GM19023 (cell line): Measurements from ENCODE around the gene TBCA.

Experiments
- ATAC-seq: cut with Tn5 transposase; IDR thresholded peaks from one replicate; pipeline ENCODE4 v1.9.1; 2021; ENCODE audit warnings: mild to moderate bottlenecking, moderate library complexity; ENCODE audit not compliant: unreplicated experiment

The TBCA gene

DNA sequence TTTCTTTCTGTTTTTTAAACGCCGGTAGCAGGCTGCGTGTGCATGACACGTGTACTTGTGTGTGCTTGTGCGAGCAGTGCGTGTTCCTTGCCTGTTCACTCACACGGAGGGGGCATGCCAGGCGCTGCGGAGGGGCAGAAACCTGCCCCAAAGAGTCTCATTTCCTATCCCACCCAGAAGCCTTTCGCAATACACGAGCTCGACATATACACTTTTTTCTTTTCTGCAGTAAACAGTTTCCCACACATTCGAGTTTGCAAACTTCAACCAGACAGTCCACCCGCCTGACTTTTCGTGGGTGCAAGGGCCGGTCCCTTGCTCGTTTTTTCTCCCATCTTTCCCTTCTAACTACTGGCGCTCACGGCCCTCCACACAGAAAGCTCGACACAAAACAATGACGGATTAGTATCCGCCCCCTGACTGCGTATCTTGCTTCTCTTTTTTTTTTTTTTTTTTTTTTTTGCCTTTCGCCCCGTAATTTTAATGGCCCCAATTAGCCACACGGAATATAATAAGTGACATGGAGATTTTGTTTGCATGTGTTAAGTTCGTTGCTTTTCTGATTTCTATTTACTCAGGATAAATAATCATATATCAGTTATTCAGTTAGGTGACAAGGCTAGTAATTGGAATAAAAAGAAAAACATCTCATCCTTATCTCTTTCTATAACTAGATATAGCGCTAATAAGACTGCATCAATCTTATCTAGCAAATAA, 132.3 kb downstream of the TBCA start:
- no peak for ATAC-seq

DNA sequence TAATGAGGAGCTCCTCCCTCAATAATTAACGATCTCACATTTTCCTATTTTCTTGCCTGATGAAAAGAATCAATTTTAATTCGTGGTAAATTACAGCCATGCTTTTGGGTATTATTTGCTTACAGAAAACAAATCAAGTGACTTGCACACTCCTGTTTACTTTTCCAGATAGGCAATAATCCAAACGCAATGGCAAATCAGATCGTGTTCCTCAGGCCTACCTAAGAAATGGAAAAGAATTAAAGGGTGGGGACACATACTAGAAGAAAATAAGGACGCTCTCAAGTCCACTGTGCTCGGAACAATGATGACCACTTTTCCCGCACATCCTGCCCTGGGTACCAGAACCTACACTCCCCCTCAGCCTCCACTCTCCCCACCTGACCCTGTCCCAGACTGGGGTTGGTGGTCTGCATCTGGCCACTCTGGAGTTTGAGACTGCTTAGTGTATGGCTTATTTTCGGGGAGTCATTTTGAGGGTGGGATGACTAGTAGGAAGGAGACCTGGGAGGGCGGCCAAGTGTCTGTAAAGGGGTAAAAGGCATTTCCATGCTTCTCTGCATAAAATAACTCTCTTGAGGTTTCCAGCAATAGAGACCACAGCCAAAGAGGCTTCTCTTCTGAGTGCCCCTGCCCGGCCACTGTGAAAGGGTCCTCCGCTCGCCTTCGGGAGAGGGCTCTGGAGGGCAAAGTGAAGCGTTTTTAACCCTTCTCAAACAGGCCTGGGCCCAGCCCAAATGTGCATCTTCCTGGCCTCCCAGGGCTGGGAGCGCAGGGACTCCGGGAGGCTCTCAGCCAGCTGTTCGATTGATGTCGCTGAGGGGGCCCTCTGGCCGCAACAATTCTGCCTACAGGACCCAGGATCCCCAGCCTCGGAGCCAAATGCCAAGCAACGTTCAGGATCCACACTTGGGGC, 133.1 kb downstream of the TBCA start:
- ATAC-seq: no peak

DNA sequence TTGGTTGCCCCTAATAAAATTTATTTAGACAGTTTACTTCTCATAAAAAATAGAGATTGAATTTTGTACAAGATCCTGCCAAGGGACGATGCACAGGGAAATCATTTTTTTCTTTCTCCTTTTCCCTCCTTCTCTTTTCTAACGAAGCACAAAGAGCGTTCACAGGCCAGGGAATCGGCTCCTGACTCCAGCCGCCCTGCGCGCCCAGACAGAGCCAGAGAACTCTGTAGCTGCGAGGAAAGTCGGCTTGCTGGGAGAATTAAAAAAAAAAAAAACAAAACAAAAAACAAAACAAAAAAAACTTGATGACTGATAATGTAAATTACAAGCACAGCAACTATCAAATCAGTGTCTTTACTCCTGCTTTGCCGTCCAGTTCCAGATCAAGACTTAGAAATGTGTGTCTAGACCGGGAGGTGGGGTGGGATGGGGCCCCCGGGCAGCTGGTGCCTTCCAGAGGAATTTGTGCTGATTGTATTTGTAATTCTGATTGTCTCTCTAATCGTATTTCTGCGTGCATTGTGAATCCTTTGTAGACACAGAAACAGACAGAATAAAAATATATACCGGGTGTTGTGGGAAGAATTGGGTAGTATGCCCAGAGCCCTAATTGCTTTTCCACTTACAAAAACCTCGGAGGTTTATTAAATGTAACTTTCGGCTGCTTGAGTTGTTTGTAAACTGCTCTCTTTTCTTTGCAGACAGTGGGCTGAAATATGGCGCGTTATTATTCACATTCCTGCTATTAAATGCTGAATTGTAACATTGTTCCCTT, 134.0 kb downstream of the TBCA start:
- ATAC-seq: no peak

DNA sequence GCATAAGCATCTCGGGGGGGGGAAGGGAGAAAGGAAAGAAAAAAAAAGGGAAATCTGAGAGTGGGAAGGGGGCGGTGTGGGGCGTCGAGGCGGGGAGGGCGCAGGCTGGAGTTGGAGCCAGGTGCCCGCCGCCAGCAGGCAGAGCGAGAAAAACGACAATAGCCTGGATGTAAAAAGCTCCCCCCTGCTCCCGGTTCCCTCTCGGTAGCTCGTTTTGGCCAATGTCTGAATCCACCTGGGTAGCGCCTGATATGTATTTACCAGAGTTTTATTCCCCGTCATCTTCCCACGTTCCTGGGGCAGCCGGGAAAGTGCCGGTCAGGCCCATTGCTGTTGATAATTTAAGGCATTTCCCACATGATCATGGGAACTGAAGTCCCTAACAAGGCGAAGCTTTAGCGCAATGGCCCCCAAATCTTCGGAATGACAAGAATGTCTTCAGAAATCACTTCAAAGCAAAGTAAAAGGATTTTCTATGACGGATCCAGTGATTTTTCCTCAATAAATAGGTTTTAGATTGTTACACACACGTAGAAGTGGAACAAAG, 134.7 kb downstream of the TBCA start:
- no peak for ATAC-seq
